Measurements from ENCODE around the gene GPATCH2L. TPM values are rescaled to one million over a fixed set of nuclear protein-coding genes. Genes with fewer than 3 reads are reported as not detected.

The GPATCH2L gene
- total and polyA plus RNA-seq, 2 donors (not counting 1 experiment from before 2014, with no cell fraction given) = 17.4 to 82.7 TPM

GRCh38 chr14:76154539-76155126 is 2.9 kb downstream of the GPATCH2L start:
- H3K4me1 ChIP-seq (ENCODE audit: control insufficient read depth in 2 of 2, insufficient read depth in 2 of 2, low read length in 2 of 2) = peaks cover 34 to 36% of the 10 kb centered on the region in 2 donors
- DNase-seq (no peak), ATAC-seq (ENCODE audit: low read depth) (no peak)
- H3K9ac ChIP-seq (ENCODE audit: low read length) = no peak overlapping the region
- no peaks in the 10 kb centered on the region for H3K27me3 ChIP-seq (replicated peaks in 1 of 4; ENCODE audit: control extremely low read depth in 1 of 4, control insufficient read depth in 3 of 4, insufficient read depth in 4 of 4, low read length in 3 of 4)
- Mint-ChIP-seq H3K4me3 (peak overlapping the region; percentile 48), H3K27me3 (no peaks in the 10 kb centered on the region), H3K4me1 (peaks cover 71% of the 10 kb centered on the region), H3K27ac (no peak overlapping the region), H3K9me3 (ENCODE audit: insufficient read depth) (peaks cover 7% of the 10 kb centered on the region)
- peaks cover 0 to 15% (median 2%) of the 10 kb centered on the region in 3 donors for H3K9me3 ChIP-seq (ENCODE audit: control extremely low read depth in 1 of 3, control insufficient read depth in 2 of 3, insufficient read depth in 1 of 3, low read length in 2 of 3)
- peaks cover 3 to 41% of the 10 kb centered on the region in 2 experiments for H3K36me3 ChIP-seq (replicated peaks in 1 of 2; ENCODE audit: control extremely low read depth in 1 of 2, control insufficient read depth in 1 of 2, extremely low read depth in 1 of 2, insufficient read depth in 2 of 2, low read length in 1 of 2)
- 96% methylated on average over 11 of the region's 11 CpGs for WGBS (ENCODE audit: insufficient coverage)
- H2AFZ ChIP-seq (ENCODE audit: insufficient read depth, low read depth, low read length, poor library complexity, severe bottlenecking) = no peak overlapping the region
- no peak for TF ChIP-seq CTCF (IDR thresholded peaks at IDR 0.05)
- no peak for TF ChIP-seq EZH2 (IDR thresholded peaks at IDR 0.05; ENCODE audit: borderline replicate concordance, insufficient read depth, low read depth, low read length, poor library complexity, severe bottlenecking)
- POLR2A ChIA-PET = no interaction called here
- H3K27ac ChIP-seq (ENCODE audit: low read length in 2 of 2) = no peak overlapping the region
- H3K79me2 ChIP-seq (ENCODE audit: control insufficient read depth, insufficient read depth, low read length) = peaks cover 74% of the 10 kb centered on the region
- H4K20me1 ChIP-seq (ENCODE audit: control insufficient read depth, insufficient read depth, low read length, poor library complexity, severe bottlenecking) = peaks cover 62% of the 10 kb centered on the region
- intact Hi-C loops (cut with micrococcal nuclease) = loop anchor here (5.0 kb wide), 1 partner anchor 943 kb away; the partner anchor contains the start of gene CIPC
- H3K4me3 ChIP-seq (ENCODE audit: control extremely low read depth in 1 of 5, extremely low read depth in 1 of 5, insufficient read depth in 1 of 5, low read depth in 2 of 5, low read length in 4 of 5) = no peak overlapping the region
- H3K4me2 ChIP-seq (replicated peaks; ENCODE audit: low read depth, low read length, poor library complexity, severe bottlenecking) = no peak overlapping the region
- CTCF ChIA-PET = no interaction called here

- intact Hi-C loops (cut with micrococcal nuclease) = no loop called here
- TF ChIP-seq EZH2 (IDR thresholded peaks at IDR 0.05; ENCODE audit: borderline replicate concordance, insufficient read depth, low read depth, low read length, poor library complexity, severe bottlenecking) (no peak), CTCF (IDR thresholded peaks at IDR 0.05) (no peak)
- H3K9ac ChIP-seq (ENCODE audit: low read length) = no peak overlapping the region
- POLR2A ChIA-PET = no interaction called here
- Mint-ChIP-seq H3K4me3 (no peak overlapping the region), H3K27ac (no peak overlapping the region), H3K27me3 (no peaks in the 10 kb centered on the region), H3K9me3 (ENCODE audit: insufficient read depth) (no peaks in the 10 kb centered on the region), H3K4me1 (peaks cover 21% of the 10 kb centered on the region)
- H3K4me2 ChIP-seq (replicated peaks; ENCODE audit: low read depth, low read length, poor library complexity, severe bottlenecking) = no peak overlapping the region
- no peaks in the 10 kb centered on the region for H3K4me1 ChIP-seq (ENCODE audit: control insufficient read depth in 2 of 2, insufficient read depth in 2 of 2, low read length in 2 of 2)
- ATAC-seq (ENCODE audit: low read depth) = no peak
- no peak overlapping the region for H3K4me3 ChIP-seq (ENCODE audit: control extremely low read depth in 1 of 5, extremely low read depth in 1 of 5, insufficient read depth in 1 of 5, low read depth in 2 of 5, low read length in 4 of 5)
- H3K27ac ChIP-seq (ENCODE audit: low read length in 2 of 2) = no peak overlapping the region
- DNase-seq = no peak
- peaks cover 15 to 46% of the 10 kb centered on the region in 2 experiments for H3K36me3 ChIP-seq (replicated peaks in 1 of 2; ENCODE audit: control extremely low read depth in 1 of 2, control insufficient read depth in 1 of 2, extremely low read depth in 1 of 2, insufficient read depth in 2 of 2, low read length in 1 of 2)
- H3K79me2 ChIP-seq (ENCODE audit: control insufficient read depth, insufficient read depth, low read length) = peaks cover 71% of the 10 kb centered on the region
- CTCF ChIA-PET = no interaction called here
- peaks cover 0 to 4% (median 0%) of the 10 kb centered on the region in 3 donors for H3K9me3 ChIP-seq (ENCODE audit: control extremely low read depth in 1 of 3, control insufficient read depth in 2 of 3, insufficient read depth in 1 of 3, low read length in 2 of 3)
- H3K27me3 ChIP-seq (replicated peaks in 1 of 4; ENCODE audit: control extremely low read depth in 1 of 4, control insufficient read depth in 3 of 4, insufficient read depth in 4 of 4, low read length in 3 of 4) = no peaks in the 10 kb centered on the region
- no peak overlapping the region for H2AFZ ChIP-seq (ENCODE audit: insufficient read depth, low read depth, low read length, poor library complexity, severe bottlenecking)
- peaks cover 37% of the 10 kb centered on the region for H4K20me1 ChIP-seq (ENCODE audit: control insufficient read depth, insufficient read depth, low read length, poor library complexity, severe bottlenecking)
- 77% methylated on average over 5 of the region's 8 CpGs for WGBS (ENCODE audit: insufficient coverage)
These were observed 12.1 kb downstream of the GPATCH2L start for GRCh38 chr14:76163668-76164363.

Data from B cell (primary cell).